Stimulated activated naive CD4-positive, alpha-beta T cell treated with Interleukin-2 at 50 U/mL for 16 hours (primary cell): ENCODE results near the gene PNKD.

Experiments used
- DNase-seq: peaks from one replicate; lab custom pipeline; 2025; lab: John Stamatoyannopoulos, UW

Gene PNKD

GRCh38 chr2:218269900-218270720 lies at the start of gene PNKD, which contains the start of gene AAMP:
Gene PNKD, plus strand, starts transcription at chr2:218270519. Its CDS starts 17 bp downstream, at chr2:218270536.
Gene AAMP, minus strand, starts transcription at chr2:218270137. Its CDS starts 51 bp downstream, at chr2:218270086.
- DNase-seq = peak; percentile 100

GRCh38 chr2:218221000-218221399 lies 49.3 kb upstream of the PNKD start:
- DNase-seq = no peak

- peak; percentile 6 for DNase-seq
Observed at GRCh38 chr2:218223046-218223445, 47.3 kb upstream of the PNKD start.

GRCh38 chr2:218224186-218224585 lies 46.1 kb upstream of the PNKD start:
- no peak for DNase-seq

GRCh38 chr2:218226903-218227302 lies 43.4 kb upstream of the PNKD start:
- no peak for DNase-seq

GRCh38 chr2:218228366-218229090 lies 41.8 kb upstream of the PNKD start:
- no peak for DNase-seq

- DNase-seq = peak; percentile 8
Observed at GRCh38 chr2:218229239-218229638, 41.1 kb upstream of the PNKD start.

- DNase-seq = no peak
Observed at GRCh38 chr2:218229851-218230250, 40.5 kb upstream of the PNKD start.

GRCh38 chr2:218230882-218231281 lies 39.4 kb upstream of the PNKD start:
- DNase-seq = peak; percentile 10

GRCh38 chr2:218233543-218233942 lies 36.8 kb upstream of the PNKD start:
- DNase-seq = no peak

GRCh38 chr2:218234521-218234920 lies 35.8 kb upstream of the PNKD start:
- DNase-seq = no peak

GRCh38 chr2:218235017-218235416 lies 35.3 kb upstream of the PNKD start:
- DNase-seq = no peak

GRCh38 chr2:218236829-218237228 lies 33.5 kb upstream of the PNKD start:
- no peak for DNase-seq

GRCh38 chr2:218238887-218239286 lies 31.4 kb upstream of the PNKD start:
- no peak for DNase-seq

GRCh38 chr2:218244204-218244603 lies 26.1 kb upstream of the PNKD start:
- DNase-seq = no peak

GRCh38 chr2:218244665-218245064 lies 25.7 kb upstream of the PNKD start:
- no peak for DNase-seq

GRCh38 chr2:218245214-218245613 lies 25.1 kb upstream of the PNKD start:
- no peak for DNase-seq

GRCh38 chr2:218249691-218250090 lies 20.6 kb upstream of the PNKD start:
- no peak for DNase-seq

GRCh38 chr2:218252509-218253231 lies 17.6 kb upstream of the PNKD start:
- DNase-seq = no peak

GRCh38 chr2:218253232-218253625 lies 17.1 kb upstream of the PNKD start:
- DNase-seq = no peak

GRCh38 chr2:218255446-218255845 lies 14.9 kb upstream of the PNKD start:
- DNase-seq = no peak

GRCh38 chr2:218256612-218257350 lies 13.5 kb upstream of the PNKD start:
- no peak for DNase-seq
